DND-41 (cell line): Measurements from ENCODE around the gene ARL2BP.
"Not testable (repeated sequence)": the region's sequence is repeated elsewhere in the genome, so short reads cannot be mapped to it uniquely, and the experiment has no call there.

Experiments used
- ATAC-seq: fragments of 200-7000 bp; cut with Tn5 transposase; 3 replicates; pipeline ENCODE4 v1.9.1; 2021; ENCODE audit warnings: low read depth; ENCODE audit not compliant: insufficient read depth
- DNase-seq: peaks from one replicate; pipeline ENCODE4 v3.0.0-alpha.2; 2020
- H2AFZ ChIP-seq: 2 replicates; pipeline ENCODE4 v1.6.0; 2012; ENCODE audit warnings: low read depth, low read length
- H3K27ac ChIP-seq: 2 replicates; pipeline ENCODE4 v1.5.1; 2012; ENCODE audit warnings: low read length, inconsistent platforms
- H3K27me3 ChIP-seq: fragments of 200-600 bp; sonication (generic); 2 replicates; pipeline ENCODE4 v1.6.0; 2012; ENCODE audit warnings: low read length, mild to moderate bottlenecking, inconsistent platforms; ENCODE audit not compliant: insufficient read depth, poor library complexity
- H3K36me3 ChIP-seq: 2 replicates; pipeline ENCODE4 v1.5.1; 2012; ENCODE audit warnings: low read length, inconsistent platforms; ENCODE audit not compliant: insufficient read depth
- H3K4me1 ChIP-seq: 2 replicates; pipeline ENCODE4 v1.5.1; 2012; ENCODE audit warnings: mild to moderate bottlenecking, low read length; ENCODE audit not compliant: insufficient read depth
- H3K4me2 ChIP-seq: 2 replicates; pipeline ENCODE4 v1.6.0; 2012; ENCODE audit warnings: mild to moderate bottlenecking, moderate library complexity, low read length, inconsistent platforms; ENCODE audit not compliant: insufficient read depth
- H3K4me3 ChIP-seq, 2 experiments: fragments of 200-600 bp in 1 of 2; shearing (Covaris generic) in 1 of 2; 2 replicates each; pipeline ENCODE4 v1.5.1; 2012 to 2016; ENCODE audit warnings: inconsistent platforms in 2 of 2, low read length in 2 of 2, mild to moderate bottlenecking in 2 of 2, low read depth in 1 of 2, moderate library complexity in 1 of 2
- H3K79me2 ChIP-seq: 2 replicates; pipeline ENCODE4 v1.6.0; 2012; ENCODE audit warnings: low read length, inconsistent platforms; ENCODE audit not compliant: insufficient read depth
- H3K9ac ChIP-seq: 2 replicates; pipeline ENCODE4 v1.6.0; 2012; ENCODE audit warnings: low read depth, mild to moderate bottlenecking, inconsistent platforms, low read length, moderate library complexity
- H3K9me3 ChIP-seq: 2 replicates; pipeline ENCODE4 v1.5.1; 2012; ENCODE audit warnings: low read length, moderate library complexity, mild to moderate bottlenecking, inconsistent platforms; ENCODE audit not compliant: insufficient read depth, severe bottlenecking
- H4K20me1 ChIP-seq: 2 replicates; pipeline ENCODE4 v1.6.0; 2012; ENCODE audit warnings: low read length; ENCODE audit not compliant: insufficient read depth
- EZH2 ChIP-seq: IDR thresholded peaks from 3 replicates; pipeline ENCODE4 v1.6.1; 2012; ENCODE audit warnings: borderline replicate concordance, low read depth, mild to moderate bottlenecking, moderate library complexity, low read length, inconsistent platforms; ENCODE audit not compliant: severe bottlenecking
- TF ChIP-seq, protein P1 (sequence below): IDR thresholded peaks from 2 replicates; pipeline ENCODE4 v1.5.1; 2012; ENCODE audit warnings: borderline replicate concordance, low read length, moderate library complexity, mild to moderate bottlenecking; ENCODE audit not compliant: poor library complexity, severe bottlenecking; ENCODE audit errors: extremely low read depth

Gene ARL2BP

DNA sequence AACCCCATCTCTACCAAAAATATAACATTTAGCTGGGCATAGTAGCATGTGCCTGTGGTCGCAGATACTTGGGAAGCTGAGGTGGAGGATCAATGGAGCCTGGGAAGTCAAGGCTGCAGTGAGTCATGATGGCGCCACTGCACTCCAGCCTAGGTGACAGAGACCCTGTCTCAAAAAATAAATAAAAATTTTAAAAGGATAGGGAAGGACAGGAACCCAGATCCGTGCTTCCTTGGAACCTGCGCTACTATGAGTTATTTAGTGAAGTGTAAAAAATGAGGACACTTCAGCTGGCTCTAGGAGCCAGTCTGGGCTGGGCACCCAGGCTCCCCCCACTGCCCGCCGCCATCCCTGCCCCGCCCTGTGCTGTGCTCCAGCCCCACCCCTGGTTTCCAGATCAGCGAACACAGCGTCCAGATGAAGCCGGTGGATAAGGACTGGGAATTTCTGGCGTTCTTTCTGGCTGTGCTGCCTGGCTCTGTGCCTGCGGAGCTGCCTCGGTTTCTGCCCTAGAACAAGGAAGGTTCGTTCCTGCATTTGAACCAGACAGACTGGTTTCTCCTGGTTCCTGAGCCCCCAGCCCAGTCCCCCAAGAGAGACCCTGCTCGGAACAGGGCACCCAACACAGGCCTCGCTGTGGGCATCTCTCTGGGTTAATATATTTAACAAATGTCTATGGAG is 20.9 kb downstream of the ARL2BP start:
- H3K4me1 ChIP-seq, result peaks cover 21% of the 10 kb centered on the region
- H4K20me1 ChIP-seq, result no peaks in the 10 kb centered on the region
- H3K27ac ChIP-seq, result peak overlapping the region; percentile 56
- H3K9me3 ChIP-seq, result no peaks in the 10 kb centered on the region
- peak overlapping the region; percentile 2; the same call in 1 of the 2 replicates for H3K4me2 ChIP-seq
- no peaks in the 10 kb centered on the region for H3K27me3 ChIP-seq
- no peak for ATAC-seq
- TF ChIP-seq, protein P1, sequence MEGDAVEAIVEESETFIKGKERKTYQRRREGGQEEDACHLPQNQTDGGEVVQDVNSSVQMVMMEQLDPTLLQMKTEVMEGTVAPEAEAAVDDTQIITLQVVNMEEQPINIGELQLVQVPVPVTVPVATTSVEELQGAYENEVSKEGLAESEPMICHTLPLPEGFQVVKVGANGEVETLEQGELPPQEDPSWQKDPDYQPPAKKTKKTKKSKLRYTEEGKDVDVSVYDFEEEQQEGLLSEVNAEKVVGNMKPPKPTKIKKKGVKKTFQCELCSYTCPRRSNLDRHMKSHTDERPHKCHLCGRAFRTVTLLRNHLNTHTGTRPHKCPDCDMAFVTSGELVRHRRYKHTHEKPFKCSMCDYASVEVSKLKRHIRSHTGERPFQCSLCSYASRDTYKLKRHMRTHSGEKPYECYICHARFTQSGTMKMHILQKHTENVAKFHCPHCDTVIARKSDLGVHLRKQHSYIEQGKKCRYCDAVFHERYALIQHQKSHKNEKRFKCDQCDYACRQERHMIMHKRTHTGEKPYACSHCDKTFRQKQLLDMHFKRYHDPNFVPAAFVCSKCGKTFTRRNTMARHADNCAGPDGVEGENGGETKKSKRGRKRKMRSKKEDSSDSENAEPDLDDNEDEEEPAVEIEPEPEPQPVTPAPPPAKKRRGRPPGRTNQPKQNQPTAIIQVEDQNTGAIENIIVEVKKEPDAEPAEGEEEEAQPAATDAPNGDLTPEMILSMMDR, result no peak
- TF ChIP-seq EZH2, result no peak
- no peaks in the 10 kb centered on the region for H3K36me3 ChIP-seq
- H3K4me3 ChIP-seq, result no peak overlapping the region
- DNase-seq, result no peak
- H3K79me2 ChIP-seq, result no peaks in the 10 kb centered on the region
- peak overlapping the region; percentile 43; the same call in 1 of the 2 replicates for H2AFZ ChIP-seq
- H3K9ac ChIP-seq, result 0 out of 2 replicates have a peak overlapping the region, but pooled peaks have one; percentile 12

DNA sequence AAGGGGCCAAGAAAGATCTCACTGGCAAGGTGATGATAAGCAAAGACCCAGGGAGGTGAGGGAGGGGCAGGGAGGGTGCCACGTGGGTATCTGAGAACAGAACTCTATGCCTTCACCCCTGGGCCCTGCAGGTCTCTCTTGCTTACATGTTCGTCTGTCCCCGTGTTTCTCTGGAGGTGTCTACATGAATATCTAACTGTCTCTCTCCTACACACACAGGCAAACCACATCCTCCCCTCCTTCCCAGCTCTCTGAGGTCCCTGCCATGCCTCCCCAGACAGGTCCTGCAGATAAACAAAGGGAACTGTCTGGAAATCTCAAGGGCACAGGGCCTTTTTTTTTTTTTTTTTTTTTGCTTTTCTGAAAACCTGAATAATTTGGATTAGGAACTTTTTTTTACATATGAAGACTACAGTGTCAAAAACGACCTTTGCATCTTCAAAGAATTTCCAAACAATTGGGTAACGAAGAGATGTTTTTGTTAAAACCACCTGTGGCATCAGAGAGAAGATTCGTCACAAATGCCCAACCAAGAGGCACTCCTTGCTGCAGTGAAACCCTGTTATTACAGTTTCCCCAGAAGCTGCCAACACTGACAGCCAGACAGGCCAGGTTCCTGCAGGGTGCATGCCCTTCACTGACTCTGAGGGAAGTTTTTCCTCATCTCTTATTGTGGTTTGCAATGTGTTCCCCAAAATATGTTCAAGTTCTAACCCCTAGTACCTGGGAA is 21.6 kb downstream of the ARL2BP start:
- Histone ChIP-seq H3K4me3 (no peak overlapping the region), H3K27ac (peak overlapping the region; percentile 56), H3K27me3 (no peaks in the 10 kb centered on the region), H4K20me1 (no peaks in the 10 kb centered on the region), H3K9ac (0 out of 2 replicates have a peak overlapping the region, but pooled peaks have one; percentile 12), H3K79me2 (no peaks in the 10 kb centered on the region), H3K36me3 (no peaks in the 10 kb centered on the region), H3K9me3 (no peaks in the 10 kb centered on the region), H2AFZ (peak overlapping the region; percentile 43; the same call in 1 of the 2 replicates), H3K4me2 (peak overlapping the region; percentile 2), H3K4me1 (peaks cover 21% of the 10 kb centered on the region)
- TF ChIP-seq, protein P1, result no peak
- TF ChIP-seq EZH2, result no peak
- ATAC-seq, result peak; percentile 94
- DNase-seq, result peak; percentile 62

- H3K4me2 ChIP-seq, H3K9ac ChIP-seq, H3K36me3 ChIP-seq, H3K9me3 ChIP-seq, H2AFZ ChIP-seq, H3K79me2 ChIP-seq, H4K20me1 ChIP-seq, H3K4me3 ChIP-seq, ATAC-seq, H3K27me3 ChIP-seq, DNase-seq: not testable (repeated sequence)
- Histone ChIP-seq H3K27ac (peak overlapping the region; percentile 29), H3K4me1 (peaks cover 21% of the 10 kb centered on the region)
These were observed 22.3 kb downstream of the ARL2BP start for GRCh38 chr16:57267343-57267742.
